RWPE2 (cell line): Measurements from ENCODE around the gene SIRT4.
"Not testable (repeated sequence)": the region's sequence is repeated elsewhere in the genome, so short reads cannot be mapped to it uniquely, and the experiment has no call there.

Experiments
- ATAC-seq: fragments of 200-7000 bp; cut with Tn5 transposase; 3 replicates; pipeline ENCODE4 v1.9.1; 2021; ENCODE audit warnings: low read depth
- DNase-seq: peaks from one replicate; pipeline ENCODE4 v3.0.0-alpha.2; 2020; ENCODE audit warnings: low spot score
- H3K27ac ChIP-seq: fragments of 450-650 bp; 2 replicates; pipeline ENCODE4 v1.5.1; 2017; ENCODE audit warnings: mild to moderate bottlenecking; ENCODE audit not compliant: poor library complexity, severe bottlenecking
- H3K27me3 ChIP-seq: fragments of 250-450 bp; sonication (Bioruptor Pico); 2 replicates; pipeline ENCODE4 v1.5.1; 2021; ENCODE audit warnings: mild to moderate bottlenecking, moderate library complexity; ENCODE audit not compliant: insufficient read depth, poor library complexity, severe bottlenecking
- H3K36me3 ChIP-seq: fragments of 250-450 bp; sonication (Bioruptor Pico); 2 replicates; pipeline ENCODE4 v1.5.1; 2020; ENCODE audit warnings: low read depth, mild to moderate bottlenecking, moderate library complexity
- H3K4me1 ChIP-seq: fragments of 250-450 bp; sonication (Bioruptor Pico); 2 replicates; pipeline ENCODE4 v1.5.1; 2021; ENCODE audit warnings: mild to moderate bottlenecking, moderate library complexity; ENCODE audit not compliant: insufficient read depth, poor library complexity, severe bottlenecking
- H3K4me3 ChIP-seq: fragments of 250-450 bp; sonication (Bioruptor Pico); 2 replicates; pipeline ENCODE4 v1.5.1; 2021; ENCODE audit warnings: mild to moderate bottlenecking, moderate library complexity; ENCODE audit not compliant: severe bottlenecking
- H3K9me3 ChIP-seq: fragments of 250-450 bp; sonication (Bioruptor Pico); 2 replicates; pipeline ENCODE4 v1.5.1; 2021; ENCODE audit warnings: mild to moderate bottlenecking, moderate library complexity; ENCODE audit not compliant: severe bottlenecking
- CTCF ChIP-seq: fragments of 450-650 bp; IDR thresholded peaks from one replicate; pipeline ENCODE4 v1.5.1; 2017; ENCODE audit warnings: mild to moderate bottlenecking, moderate library complexity; ENCODE audit not compliant: poor library complexity, severe bottlenecking

Gene SIRT4

DNA sequence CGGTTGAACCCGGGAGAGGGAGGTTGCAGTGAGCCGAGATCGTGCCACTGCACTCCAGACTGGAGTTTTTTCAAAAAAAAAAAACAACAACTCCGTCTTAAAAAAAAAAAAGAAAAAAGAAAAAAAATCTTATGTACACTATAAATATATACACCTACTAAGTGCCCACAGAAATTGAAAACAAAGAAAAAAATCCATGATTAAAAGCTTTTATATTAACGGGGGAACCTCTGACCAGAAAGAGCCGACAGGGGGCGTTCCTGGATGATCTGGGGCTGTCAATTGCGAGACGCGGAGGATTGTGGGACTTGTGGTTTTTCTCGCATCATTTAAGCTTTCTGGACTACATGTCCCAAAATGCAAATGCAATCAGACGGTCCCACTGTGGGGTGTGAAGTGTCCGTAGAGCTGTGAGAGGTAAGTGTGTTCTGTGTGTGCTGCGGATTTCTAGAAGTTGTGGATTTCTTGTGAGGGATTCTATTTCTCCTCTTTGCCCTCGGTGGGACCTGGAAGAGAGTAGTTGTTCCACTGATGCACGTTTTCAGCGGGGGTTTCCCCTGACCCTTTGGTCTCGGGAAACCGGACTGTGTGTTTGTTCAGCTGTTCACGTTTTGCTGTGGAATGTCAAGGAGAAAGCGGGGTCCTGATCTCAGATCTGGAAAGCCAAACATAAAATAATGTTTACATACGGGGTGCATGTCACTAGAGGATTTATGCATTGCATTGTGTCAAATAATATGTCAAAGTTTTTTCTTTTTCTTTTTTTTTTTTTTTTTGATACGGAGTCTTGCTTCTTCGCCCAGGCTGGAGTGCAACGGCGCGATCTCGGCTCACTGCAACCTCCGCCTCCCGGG lies at the start of gene SIRT4:
Gene SIRT4 (plus strand): TSS at position 360 of the 854 bp plus-strand sequence. CDS start 1,241 bp downstream, outside the sequence.
- Histone ChIP-seq H3K27ac (no peak within 1 kb of the TSS), H3K4me1 (no peaks in the 10 kb centered on the region), H3K4me3 (peak within 1 kb of the TSS; percentile 54), H3K36me3 (no peaks in the 10 kb centered on the region), H3K9me3 (no peaks in the 10 kb centered on the region), H3K27me3 (no peaks in the 10 kb centered on the region)
- TF ChIP-seq CTCF = peak; percentile 98
- ATAC-seq (peak; percentile 96), DNase-seq (peak; percentile 83)

GRCh38 chr12:120253313-120253712 lies 48.8 kb upstream of the SIRT4 start:
- not testable (repeated sequence) for H3K9me3 ChIP-seq, H3K4me3 ChIP-seq, H3K27me3 ChIP-seq, DNase-seq, ATAC-seq
- Histone ChIP-seq H3K4me1 (peaks cover 80% of the 10 kb centered on the region), H3K36me3 (peaks cover 75% of the 10 kb centered on the region), H3K27ac (peak overlapping the region; percentile 100)

DNA sequence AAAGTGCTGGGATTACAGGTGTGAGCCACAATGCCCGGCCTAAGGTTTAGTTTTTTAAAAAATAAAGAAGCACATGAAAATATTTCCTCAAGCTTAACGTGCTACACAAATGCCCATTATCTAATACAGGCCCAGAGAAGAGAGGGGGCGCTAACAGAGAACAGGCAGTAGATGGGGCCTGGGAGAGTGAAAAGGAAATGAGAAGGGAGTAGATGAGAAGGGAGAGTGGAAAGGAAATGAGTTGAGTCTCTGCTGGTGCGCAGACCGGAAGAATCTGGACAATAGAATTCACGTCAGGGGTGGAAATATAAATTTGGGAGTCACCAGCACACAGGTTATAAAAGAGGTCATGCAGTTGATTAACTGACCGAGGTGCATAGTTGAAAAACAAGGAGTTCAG lies 47.3 kb upstream of the SIRT4 start:
- Histone ChIP-seq H3K36me3 (peaks cover 78% of the 10 kb centered on the region), H3K27ac (peak overlapping the region; percentile 100), H3K9me3 (no peaks in the 10 kb centered on the region), H3K27me3 (no peaks in the 10 kb centered on the region), H3K4me1 (peaks cover 80% of the 10 kb centered on the region), H3K4me3 (no peak overlapping the region)
- DNase-seq (no peak), ATAC-seq (no peak)
- no peak for TF ChIP-seq CTCF

- TF ChIP-seq CTCF = peak; percentile 4
- H3K4me1 ChIP-seq = peaks cover 86% of the 10 kb centered on the region
- H3K36me3 ChIP-seq = peaks cover 77% of the 10 kb centered on the region
- no peaks in the 10 kb centered on the region for H3K27me3 ChIP-seq
- H3K27ac ChIP-seq = peak overlapping the region; percentile 100
- DNase-seq = peak; percentile 80
- peak; percentile 75 for ATAC-seq
- H3K9me3 ChIP-seq = no peaks in the 10 kb centered on the region
- H3K4me3 ChIP-seq = no peak overlapping the region
Observed at GRCh38 chr12:120257041-120257821, 44.9 kb upstream of the SIRT4 start.

GRCh38 chr12:120258323-120258896 lies 43.7 kb upstream of the SIRT4 start:
- Histone ChIP-seq H3K36me3 (peaks cover 80% of the 10 kb centered on the region), H3K4me3 (no peak overlapping the region), H3K27me3 (no peaks in the 10 kb centered on the region), H3K27ac (peak overlapping the region; percentile 100), H3K4me1 (peaks cover 87% of the 10 kb centered on the region), H3K9me3 (no peaks in the 10 kb centered on the region)
- TF ChIP-seq CTCF = no peak
- no peak for DNase-seq
- ATAC-seq = no peak
